Measurements from ENCODE around the gene STMN3. TPM values are rescaled to one million over a fixed set of nuclear protein-coding genes. Genes with fewer than 3 reads are reported as not detected.

STMN3 gene
- total and polyA plus RNA-seq, 10 of the 15 experiments (the other 5 are each of a cell fraction or from before 2014, with no cell fraction given): 0.09 to 3.6 (median 1.4) TPM; not detected in 1

DNA sequence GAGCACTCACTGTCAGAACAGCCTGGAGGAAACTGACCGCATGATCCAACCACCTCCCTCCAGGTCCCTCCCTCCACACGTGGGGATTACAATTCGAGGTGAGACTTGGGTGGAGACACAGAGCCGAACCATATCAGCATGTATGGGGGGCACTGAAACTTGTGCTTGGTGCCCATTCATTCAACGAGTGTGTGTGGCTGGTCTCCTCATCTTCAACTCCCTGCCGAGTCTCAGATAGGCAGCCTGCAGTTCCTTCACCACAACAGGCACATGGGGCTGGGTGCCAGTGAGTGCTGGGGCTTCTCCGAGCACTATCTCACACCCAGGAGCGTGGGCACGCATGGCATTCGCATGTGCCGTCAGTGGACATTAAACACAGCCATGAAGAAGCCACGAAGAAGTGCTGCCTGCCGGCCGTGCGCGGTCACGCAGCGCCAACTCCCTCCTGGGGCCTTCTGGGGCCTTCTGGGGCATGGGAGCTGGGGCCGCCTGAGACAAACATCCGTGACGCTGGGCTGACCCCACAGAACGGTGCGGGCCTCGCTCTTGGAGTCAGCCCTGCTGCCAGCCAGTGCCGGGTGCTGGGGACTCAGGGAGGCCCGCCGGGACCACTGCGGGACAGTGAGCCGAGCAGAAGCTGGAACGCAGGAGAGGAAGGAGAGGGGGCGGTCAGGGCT, 4.2 kb upstream of the STMN3 start (continued):
- TF ChIP-seq, protein P1, sequence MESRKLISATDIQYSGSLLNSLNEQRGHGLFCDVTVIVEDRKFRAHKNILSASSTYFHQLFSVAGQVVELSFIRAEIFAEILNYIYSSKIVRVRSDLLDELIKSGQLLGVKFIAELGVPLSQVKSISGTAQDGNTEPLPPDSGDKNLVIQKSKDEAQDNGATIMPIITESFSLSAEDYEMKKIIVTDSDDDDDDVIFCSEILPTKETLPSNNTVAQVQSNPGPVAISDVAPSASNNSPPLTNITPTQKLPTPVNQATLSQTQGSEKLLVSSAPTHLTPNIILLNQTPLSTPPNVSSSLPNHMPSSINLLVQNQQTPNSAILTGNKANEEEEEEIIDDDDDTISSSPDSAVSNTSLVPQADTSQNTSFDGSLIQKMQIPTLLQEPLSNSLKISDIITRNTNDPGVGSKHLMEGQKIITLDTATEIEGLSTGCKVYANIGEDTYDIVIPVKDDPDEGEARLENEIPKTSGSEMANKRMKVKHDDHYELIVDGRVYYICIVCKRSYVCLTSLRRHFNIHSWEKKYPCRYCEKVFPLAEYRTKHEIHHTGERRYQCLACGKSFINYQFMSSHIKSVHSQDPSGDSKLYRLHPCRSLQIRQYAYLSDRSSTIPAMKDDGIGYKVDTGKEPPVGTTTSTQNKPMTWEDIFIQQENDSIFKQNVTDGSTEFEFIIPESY (IDR thresholded peaks at IDR 0.05): no peak

DNA sequence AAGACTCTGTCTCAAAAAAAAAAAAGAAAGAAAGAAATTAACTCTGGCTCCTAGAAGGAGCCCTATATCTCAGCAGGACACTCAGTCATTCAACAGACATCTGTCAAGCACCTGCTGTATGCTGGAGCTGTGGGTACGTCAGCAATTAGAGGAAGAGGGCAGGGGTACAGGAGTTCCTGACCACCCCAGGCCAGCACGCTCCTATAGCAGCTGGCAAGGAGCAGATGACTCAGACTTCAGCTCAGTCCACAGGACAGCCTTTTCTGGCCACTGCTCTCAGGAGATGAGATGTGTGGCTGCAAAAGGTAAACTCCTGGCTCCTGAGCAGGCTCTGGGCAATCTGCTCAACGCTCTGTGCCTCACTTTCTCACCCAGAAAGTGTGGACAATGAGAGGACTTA, 3.2 kb upstream of the STMN3 start:
- no peaks in the 10 kb centered on the region for H4K20me1 ChIP-seq (ENCODE audit: control insufficient read depth, insufficient read depth)
- CTCF ChIA-PET: no interaction called here
- no peaks in the 10 kb centered on the region for H3K9me3 ChIP-seq (replicated peaks; ENCODE audit: control insufficient read depth, insufficient read depth, low read length)
- SMC1A ChIA-PET (ENCODE audit: uncharacterized antibody, unreplicated experiment): no interaction called here
- H3K9ac ChIP-seq (ENCODE audit: control insufficient read depth, insufficient read depth, low read length): no peak overlapping the region
- FAIRE-seq (no peak), ATAC-seq (no peak), DNase-seq (ENCODE audit: low read depth, low spot score) (no peak)
- RAD21 ChIA-PET (ENCODE audit: unreplicated experiment): interaction anchor here (1.2 kb wide), 1 partner anchor 15 kb away, joined by 5 read pairs; no protein-coding TSS in a partner anchor
- POLR2A ChIA-PET: interaction anchor here (0.6 kb wide), 1 partner anchor 82 kb away, joined by 6 read pairs; no protein-coding TSS in a partner anchor
- no peak overlapping the region for H3K27ac ChIP-seq (ENCODE audit: control insufficient read depth, insufficient read depth)
- 53% methylated on average over 3 of the region's 3 CpGs for WGBS (ENCODE audit: insufficient coverage, insufficient replicate concordance, low lambda C conversion rate, missing lambda C conversion rate)
- peaks cover 4 to 7% of the 10 kb centered on the region in 2 experiments; a peak in 3 of 4 replicates for H3K27me3 ChIP-seq (replicated peaks in 1 of 2; ENCODE audit: control insufficient read depth in 2 of 2, insufficient read depth in 2 of 2, low read length in 1 of 2)
- no TSS peak for BruUV-seq (replicated peaks)
- H3K79me2 ChIP-seq (ENCODE audit: control insufficient read depth, insufficient read depth, low read length): peaks cover 10% of the 10 kb centered on the region
- in situ Hi-C loops (cut with MboI): no loop called here
- no peak overlapping the region for H2AFZ ChIP-seq (ENCODE audit: control insufficient read depth, low read depth, low read length)
- intact Hi-C loops (cut with micrococcal nuclease; ENCODE audit: unreplicated experiment): no loop called here
- H3K36me3 ChIP-seq (ENCODE audit: control insufficient read depth in 2 of 2, insufficient read depth in 2 of 2, low read length in 1 of 2): peaks cover 0 to 2% of the 10 kb centered on the region in 2 experiments; a peak in 2 of 4 replicates
- H3K4me2 ChIP-seq (ENCODE audit: control insufficient read depth, insufficient read depth): no peak overlapping the region
- H3K4me3 ChIP-seq: no peak overlapping the region
- peaks cover 8% of the 10 kb centered on the region for H3K4me1 ChIP-seq (ENCODE audit: control insufficient read depth, insufficient read depth, low read length)
- TF ChIP-seq, protein P2, sequence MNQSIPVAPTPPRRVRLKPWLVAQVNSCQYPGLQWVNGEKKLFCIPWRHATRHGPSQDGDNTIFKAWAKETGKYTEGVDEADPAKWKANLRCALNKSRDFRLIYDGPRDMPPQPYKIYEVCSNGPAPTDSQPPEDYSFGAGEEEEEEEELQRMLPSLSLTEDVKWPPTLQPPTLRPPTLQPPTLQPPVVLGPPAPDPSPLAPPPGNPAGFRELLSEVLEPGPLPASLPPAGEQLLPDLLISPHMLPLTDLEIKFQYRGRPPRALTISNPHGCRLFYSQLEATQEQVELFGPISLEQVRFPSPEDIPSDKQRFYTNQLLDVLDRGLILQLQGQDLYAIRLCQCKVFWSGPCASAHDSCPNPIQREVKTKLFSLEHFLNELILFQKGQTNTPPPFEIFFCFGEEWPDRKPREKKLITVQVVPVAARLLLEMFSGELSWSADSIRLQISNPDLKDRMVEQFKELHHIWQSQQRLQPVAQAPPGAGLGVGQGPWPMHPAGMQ (IDR thresholded peaks at IDR 0.05; ENCODE audit: borderline replicate concordance): no peak
- TF ChIP-seq MEF2B (IDR thresholded peaks at IDR 0.05; ENCODE audit: partially characterized antibody, poor library complexity, severe bottlenecking): no peak
- TF ChIP-seq, protein P3, sequence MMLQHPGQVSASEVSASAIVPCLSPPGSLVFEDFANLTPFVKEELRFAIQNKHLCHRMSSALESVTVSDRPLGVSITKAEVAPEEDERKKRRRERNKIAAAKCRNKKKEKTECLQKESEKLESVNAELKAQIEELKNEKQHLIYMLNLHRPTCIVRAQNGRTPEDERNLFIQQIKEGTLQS (IDR thresholded peaks at IDR 0.05; ENCODE audit: borderline replicate concordance, extremely low read depth, low read depth, low read length): no peak
- TF ChIP-seq, protein P4, sequence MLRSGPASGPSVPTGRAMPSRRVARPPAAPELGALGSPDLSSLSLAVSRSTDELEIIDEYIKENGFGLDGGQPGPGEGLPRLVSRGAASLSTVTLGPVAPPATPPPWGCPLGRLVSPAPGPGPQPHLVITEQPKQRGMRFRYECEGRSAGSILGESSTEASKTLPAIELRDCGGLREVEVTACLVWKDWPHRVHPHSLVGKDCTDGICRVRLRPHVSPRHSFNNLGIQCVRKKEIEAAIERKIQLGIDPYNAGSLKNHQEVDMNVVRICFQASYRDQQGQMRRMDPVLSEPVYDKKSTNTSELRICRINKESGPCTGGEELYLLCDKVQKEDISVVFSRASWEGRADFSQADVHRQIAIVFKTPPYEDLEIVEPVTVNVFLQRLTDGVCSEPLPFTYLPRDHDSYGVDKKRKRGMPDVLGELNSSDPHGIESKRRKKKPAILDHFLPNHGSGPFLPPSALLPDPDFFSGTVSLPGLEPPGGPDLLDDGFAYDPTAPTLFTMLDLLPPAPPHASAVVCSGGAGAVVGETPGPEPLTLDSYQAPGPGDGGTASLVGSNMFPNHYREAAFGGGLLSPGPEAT (IDR thresholded peaks at IDR 0.05; ENCODE audit: low read depth): no peak
- no peak for TF ChIP-seq MYC (IDR thresholded peaks at IDR 0.05; ENCODE audit: insufficient read depth, insufficient read length, insufficient replicate concordance, low read length, severe bottlenecking)
- no peak for TF ChIP-seq RB1 (IDR thresholded peaks at IDR 0.05; ENCODE audit: borderline replicate concordance)
- TF ChIP-seq, protein P5, sequence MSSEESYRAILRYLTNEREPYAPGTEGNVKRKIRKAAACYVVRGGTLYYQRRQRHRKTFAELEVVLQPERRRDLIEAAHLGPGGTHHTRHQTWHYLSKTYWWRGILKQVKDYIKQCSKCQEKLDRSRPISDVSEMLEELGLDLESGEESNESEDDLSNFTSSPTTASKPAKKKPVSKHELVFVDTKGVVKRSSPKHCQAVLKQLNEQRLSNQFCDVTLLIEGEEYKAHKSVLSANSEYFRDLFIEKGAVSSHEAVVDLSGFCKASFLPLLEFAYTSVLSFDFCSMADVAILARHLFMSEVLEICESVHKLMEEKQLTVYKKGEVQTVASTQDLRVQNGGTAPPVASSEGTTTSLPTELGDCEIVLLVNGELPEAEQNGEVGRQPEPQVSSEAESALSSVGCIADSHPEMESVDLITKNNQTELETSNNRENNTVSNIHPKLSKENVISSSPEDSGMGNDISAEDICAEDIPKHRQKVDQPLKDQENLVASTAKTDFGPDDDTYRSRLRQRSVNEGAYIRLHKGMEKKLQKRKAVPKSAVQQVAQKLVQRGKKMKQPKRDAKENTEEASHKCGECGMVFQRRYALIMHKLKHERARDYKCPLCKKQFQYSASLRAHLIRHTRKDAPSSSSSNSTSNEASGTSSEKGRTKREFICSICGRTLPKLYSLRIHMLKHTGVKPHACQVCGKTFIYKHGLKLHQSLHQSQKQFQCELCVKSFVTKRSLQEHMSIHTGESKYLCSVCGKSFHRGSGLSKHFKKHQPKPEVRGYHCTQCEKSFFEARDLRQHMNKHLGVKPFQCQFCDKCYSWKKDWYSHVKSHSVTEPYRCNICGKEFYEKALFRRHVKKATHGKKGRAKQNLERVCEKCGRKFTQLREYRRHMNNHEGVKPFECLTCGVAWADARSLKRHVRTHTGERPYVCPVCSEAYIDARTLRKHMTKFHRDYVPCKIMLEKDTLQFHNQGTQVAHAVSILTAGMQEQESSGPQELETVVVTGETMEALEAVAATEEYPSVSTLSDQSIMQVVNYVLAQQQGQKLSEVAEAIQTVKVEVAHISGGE (CRISPR knock-in tag; IDR thresholded peaks at IDR 0.05): no peak
- no peak for TF ChIP-seq POLR2AphosphoS5 (IDR thresholded peaks at IDR 0.05; ENCODE audit: low read length)
- TF ChIP-seq NFYA (IDR thresholded peaks at IDR 0.05; ENCODE audit: borderline replicate concordance, low read depth, low read length): no peak
- no peak for TF ChIP-seq YBX1 (IDR thresholded peaks at IDR 0.05)
- no peak for TF ChIP-seq PAX8 (IDR thresholded peaks at IDR 0.05)
